H1 (cell line): ENCODE measurements around the gene TRABD. TPM values are rescaled to one million over a fixed set of nuclear protein-coding genes. Genes with fewer than 3 reads are reported as not detected.

ENCODE experiments used
- CTCF ChIA-PET: fragments of 300-600 bp; sonication (Branson Sonifier 250); formaldehyde crosslinking; loops from one replicate; lab custom pipeline; 2021; ENCODE audit not compliant: partially characterized antibody; lab: Charles Lee
- POLR2A ChIA-PET: fragments of 300-600 bp; sonication (Branson Sonifier 250); formaldehyde crosslinking; loops from one replicate; lab custom pipeline; 2021; ENCODE audit warnings: inconsistent platforms; ENCODE audit not compliant: partially characterized antibody; lab: Charles Lee
- DNase-seq, 2 experiments: peaks; one replicate each; pipeline versions ENCODE4 v3.0.0 to v3.0.0-alpha.2; 2010 to 2022; ENCODE audit warnings: low spot score in 2 of 2, low read depth in 1 of 2, mixed read lengths in 1 of 2
- FAIRE-seq: peaks from 2 replicates; lab custom pipeline; 2011; peaks lifted over from hg19 to GRCh38; lab: Jason Lieb, UNC
- H2AFZ ChIP-seq: 2 replicates; pipeline ENCODE4 v1.8.1; 2012; ENCODE audit warnings: low read length, inconsistent platforms
- H2AK5ac ChIP-seq: 2 replicates; pipeline ENCODE4 v1.6.1; 2013; ENCODE audit warnings: low read depth, low read length
- H2BK120ac ChIP-seq: replicated peaks from 2 replicates; pipeline ENCODE3; 2013; ENCODE audit warnings: low read depth, low read length, inconsistent platforms
- H2BK12ac ChIP-seq: 2 replicates; pipeline ENCODE4 v1.6.1; 2013; ENCODE audit warnings: low read depth, low read length
- H2BK15ac ChIP-seq: 2 replicates; pipeline ENCODE4 v1.6.1; 2013; ENCODE audit warnings: low read length
- H2BK20ac ChIP-seq: 2 replicates; pipeline ENCODE4 v1.6.1; 2013; ENCODE audit warnings: low read length
- H2BK5ac ChIP-seq: 2 replicates; pipeline ENCODE4 v1.6.1; 2013; ENCODE audit warnings: low read depth, low read length
- H3K14ac ChIP-seq: 2 replicates; pipeline ENCODE4 v1.6.1; 2013; ENCODE audit warnings: inconsistent platforms; ENCODE audit not compliant: insufficient read length
- H3K18ac ChIP-seq: 2 replicates; pipeline ENCODE4 v1.6.1; 2013; ENCODE audit warnings: low read length; ENCODE audit errors: extremely low read depth
- H3K23ac ChIP-seq: 2 replicates; pipeline ENCODE4 v1.6.1; 2013; ENCODE audit warnings: inconsistent platforms; ENCODE audit not compliant: insufficient read length
- H3K23me2 ChIP-seq: 2 replicates; pipeline ENCODE4 v1.6.1; 2013; ENCODE audit warnings: low read depth, low read length
- H3K27ac ChIP-seq: 2 replicates; pipeline ENCODE4 v1.6.1; 2011; ENCODE audit warnings: low read depth, low read length, inconsistent platforms
- H3K27me3 ChIP-seq, 4 experiments: replicated peaks in 1 of 4; 1 replicate in 1 of 4; 2 replicates in 3 of 4; pipeline versions ENCODE4 v1.6.1 to v1.8.1; 2011 to 2013; ENCODE audit warnings: low read length in 3 of 4, mild to moderate bottlenecking in 3 of 4, inconsistent platforms in 2 of 4, mixed read lengths in 2 of 4, moderate library complexity in 1 of 4; ENCODE audit not compliant: control insufficient read depth in 3 of 4, insufficient read depth in 3 of 4; ENCODE audit errors: extremely low read depth in 1 of 4
- H3K36me3 ChIP-seq, 4 experiments: 2 replicates each; pipeline versions ENCODE4 v1.6.1 to v1.8.1; 2011 to 2013; ENCODE audit warnings: mild to moderate bottlenecking in 4 of 4, low read length in 3 of 4, moderate library complexity in 2 of 4, control low read depth in 1 of 4, inconsistent platforms in 1 of 4; ENCODE audit not compliant: insufficient read depth in 4 of 4, control insufficient read depth in 2 of 4
- H3K4ac ChIP-seq: replicated peaks from 2 replicates; pipeline ENCODE3; 2013; ENCODE audit warnings: low read length, low read depth, mixed read lengths, inconsistent platforms; ENCODE audit not compliant: insufficient read length
- H3K4me1 ChIP-seq, 4 experiments: replicated peaks in 1 of 4; 1 replicate in 1 of 4; 2 replicates in 3 of 4; pipeline versions ENCODE4 v1.6.1 to v1.8.1; 2011 to 2013; ENCODE audit warnings: low read length in 3 of 4, inconsistent platforms in 2 of 4, mixed read lengths in 1 of 4; ENCODE audit not compliant: insufficient read depth in 4 of 4, control insufficient read depth in 3 of 4
- H3K4me2 ChIP-seq, 2 experiments: 2 replicates each; pipeline versions ENCODE4 v1.6.1 to v1.8.1; 2011 to 2013; ENCODE audit warnings: low read depth in 2 of 2, low read length in 2 of 2, control low read depth in 1 of 2, inconsistent platforms in 1 of 2, mild to moderate bottlenecking in 1 of 2; ENCODE audit not compliant: insufficient read depth in 1 of 2
- H3K4me3 ChIP-seq, 4 experiments: fragments of 200-600, 300-600 bp in 1 of 4; sonication (generic), shearing (Covaris generic), sonication (Bioruptor Twin) in 1 of 4; 2 replicates each; pipeline versions ENCODE4 v1.5.1 to v1.8.1; 2011 to 2016; ENCODE audit warnings: low read length in 4 of 4, low read depth in 3 of 4, control low read depth in 2 of 4, inconsistent platforms in 2 of 4, mild to moderate bottlenecking in 2 of 4, mixed read lengths in 1 of 4, moderate library complexity in 1 of 4; ENCODE audit not compliant: insufficient read depth in 2 of 4; ENCODE audit errors: extremely low read depth in 1 of 4
- H3K56ac ChIP-seq: replicated peaks from 2 replicates; pipeline ENCODE3; 2013; ENCODE audit warnings: low read depth, mild to moderate bottlenecking, mixed read lengths, low read length, inconsistent platforms; ENCODE audit not compliant: insufficient read length
- H3K79me1 ChIP-seq: 2 replicates; pipeline ENCODE4 v1.6.1; 2013; ENCODE audit warnings: low read depth, low read length, control low read depth
- H3K79me2 ChIP-seq, 2 experiments: 2 replicates each; pipeline versions ENCODE4 v1.6.1 to v1.8.1; 2012 to 2013; ENCODE audit warnings: low read length in 2 of 2, mild to moderate bottlenecking in 2 of 2, inconsistent platforms in 1 of 2; ENCODE audit not compliant: insufficient read depth in 2 of 2, control insufficient read depth in 1 of 2
- H3K9ac ChIP-seq, 4 experiments: replicated peaks in 1 of 4; 1 replicate in 1 of 4; 2 replicates in 3 of 4; pipeline versions ENCODE4 v1.6.1 to v1.8.1; 2011 to 2013; ENCODE audit warnings: low read depth in 3 of 4, low read length in 3 of 4, control low read depth in 2 of 4, mild to moderate bottlenecking in 2 of 4, moderate library complexity in 2 of 4, inconsistent platforms in 1 of 4; ENCODE audit errors: extremely low read depth in 1 of 4
- H3K9me3 ChIP-seq, 2 experiments: 2 replicates each; pipeline versions ENCODE4 v1.6.1 to v1.8.1; 2012 to 2013; ENCODE audit warnings: mild to moderate bottlenecking in 2 of 2, moderate library complexity in 2 of 2, control low read depth in 1 of 2, inconsistent platforms in 1 of 2, low read depth in 1 of 2, low read length in 1 of 2, mixed read lengths in 1 of 2; ENCODE audit not compliant: insufficient read depth in 2 of 2
- H4K20me1 ChIP-seq, 2 experiments: replicated peaks in 1 of 2; 2 replicates each; pipeline versions ENCODE3 to v1.8.1; 2011 to 2013; ENCODE audit warnings: inconsistent platforms in 2 of 2, low read length in 2 of 2, mild to moderate bottlenecking in 1 of 2; ENCODE audit not compliant: insufficient read depth in 2 of 2, control insufficient read depth in 1 of 2
- H4K5ac ChIP-seq: 2 replicates; pipeline ENCODE4 v1.6.1; 2013; ENCODE audit warnings: low read length, low read depth, mixed read lengths, inconsistent platforms; ENCODE audit not compliant: insufficient read length
- H4K8ac ChIP-seq: 2 replicates; pipeline ENCODE4 v1.8.0; 2013; ENCODE audit warnings: mild to moderate bottlenecking, moderate library complexity, low read length, inconsistent platforms; ENCODE audit not compliant: insufficient read depth; ENCODE audit errors: extremely low read depth
- H4K91ac ChIP-seq: replicated peaks from 2 replicates; pipeline ENCODE3; 2013; ENCODE audit warnings: low read length, mixed read lengths, inconsistent platforms; ENCODE audit not compliant: insufficient read length
- ASH2L ChIP-seq: fragments of 200-600, 300-600 bp; sonication (generic); IDR thresholded peaks from one replicate; pipeline ENCODE4 v1.7.1; 2017; ENCODE audit warnings: low read length
- CHD2 ChIP-seq: IDR thresholded peaks from 2 replicates; pipeline ENCODE4 v1.6.1; 2012; ENCODE audit warnings: low read length, improper control_type of control experiment
- GTF2F1 ChIP-seq: IDR thresholded peaks from 2 replicates; pipeline ENCODE4 v1.6.1; 2012; ENCODE audit warnings: low read depth, low read length, improper control_type of control experiment, borderline replicate concordance
- HDAC2 ChIP-seq, 2 experiments: fragments of 300-600 bp in 1 of 2; sonication (generic) in 1 of 2; IDR thresholded peaks; 2 replicates each; pipeline ENCODE4 v1.6.1; 2011 to 2012; ENCODE audit warnings: low read depth in 2 of 2, low read length in 2 of 2, mild to moderate bottlenecking in 2 of 2, moderate library complexity in 2 of 2, borderline replicate concordance in 1 of 2, inconsistent platforms in 1 of 2
- JUND ChIP-seq: IDR thresholded peaks from 2 replicates; pipeline ENCODE4 v1.6.1; 2011; ENCODE audit warnings: mild to moderate bottlenecking, improper control_type of control experiment, low read length
- KDM5A ChIP-seq: fragments of 200-600 bp; IDR thresholded peaks from 2 replicates; pipeline ENCODE4 v1.7.1; 2012; ENCODE audit warnings: mild to moderate bottlenecking, low read length, inconsistent platforms, mixed read lengths
- NANOG ChIP-seq: IDR thresholded peaks from 2 replicates; pipeline ENCODE4 v1.6.1; 2011; ENCODE audit warnings: low read length, low read depth, mild to moderate bottlenecking, inconsistent platforms; ENCODE audit not compliant: insufficient read depth, poor library complexity, severe bottlenecking
- POLR2AphosphoS5 ChIP-seq: IDR thresholded peaks from 2 replicates; pipeline ENCODE4 v1.6.1; 2011; ENCODE audit warnings: low read depth, low read length
- RNF2 ChIP-seq: fragments of 200-900, 300-1000 bp; sonication (generic); IDR thresholded peaks from 2 replicates; pipeline ENCODE4 v1.7.1; 2016; ENCODE audit warnings: borderline replicate concordance, low read depth, mild to moderate bottlenecking, antibody characterized with exemption, low read length; ENCODE audit not compliant: poor library complexity, severe bottlenecking; ENCODE audit errors: missing control alignments
- RXRA ChIP-seq: IDR thresholded peaks from 2 replicates; pipeline ENCODE4 v1.6.1; 2011; ENCODE audit warnings: low read depth, mild to moderate bottlenecking, low read length, moderate library complexity; ENCODE audit not compliant: insufficient read depth
- TCF12 ChIP-seq: IDR thresholded peaks from 2 replicates; pipeline ENCODE4 v1.6.1; 2011; ENCODE audit warnings: low read depth, mild to moderate bottlenecking, low read length
- WGBS, 2 experiments: shearing (Covaris generic) in 1 of 2; methylation state at CpG; one replicate each; pipeline versions ENCODE4 v1.1.6 to v1.1.7; 2013 to 2015; ENCODE audit warnings: low lambda C conversion rate in 2 of 2, mixed read lengths in 2 of 2, inconsistent platforms in 1 of 2, low coverage in 1 of 2, missing lambda C conversion rate in 1 of 2; ENCODE audit not compliant: insufficient replicate concordance in 2 of 2, insufficient coverage in 1 of 2, insufficient read length in 1 of 2; ENCODE audit errors: extremely low coverage in 1 of 2, missing lambda C conversion rate in 1 of 2; 5-methylcytosine and 5-hydroxymethylcytosine counted together
- polyA plus RNA-seq, 7 experiments: library from polyadenylated mRNA; depleted of rRNA in 3 of 7; stranded (reverse) in 5 of 7; unstranded in 2 of 7; fragments of >200 nt in 5 of 7; fragments of 200-250 nt in 2 of 7; gene quantifications; 1 replicate in 5 of 7; 2 replicates in 1 of 7; 4 replicates in 1 of 7; pipeline versions ENCODE4 v1.2.1 to v1.2.3, GENCODE V29; 2011 to 2013; ENCODE audit warnings: missing spikeins in 2 of 7, mixed read lengths in 2 of 7
- total RNA-seq: library from RNA; stranded (reverse); fragmentation: NEBNext Ultra II Directional; extraction: Animal tissue kit (Norgen Biotek cat#: 25700); gene quantifications from 2 replicates; pipeline ENCODE4 v1.2.1, GENCODE V29; 2021
- TF ChIP-seq, protein P1 (sequence below): IDR thresholded peaks from 2 replicates; pipeline ENCODE4 v1.6.1; 2012; ENCODE audit warnings: low read length, inconsistent platforms

TRABD gene
- total and polyA plus RNA-seq, 2 of the 8 experiments (the other 6 are each of a cell fraction or from before 2014, with no cell fraction given) = 44.2 to 57.5 TPM

DNA sequence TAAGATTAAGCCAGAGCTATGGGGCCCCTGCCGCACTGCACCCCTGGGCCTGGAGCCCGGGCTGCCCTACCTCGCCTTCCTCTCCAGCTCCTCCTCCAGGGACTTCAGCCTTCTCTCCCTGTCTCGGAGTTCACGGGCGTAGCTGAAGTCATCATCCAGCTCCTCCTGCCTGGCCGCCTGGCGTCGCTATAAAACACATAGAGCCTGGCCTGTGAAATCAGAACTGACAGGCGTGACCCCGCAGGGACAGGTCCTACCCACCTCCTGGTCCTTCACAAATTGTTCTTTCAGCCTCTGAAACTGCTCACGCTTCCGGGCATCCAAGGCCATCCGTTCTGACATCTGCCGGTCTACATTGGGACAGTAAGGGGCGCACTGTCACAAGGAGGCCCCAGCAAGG lies 38.4 kb downstream of the TRABD start:
- Histone ChIP-seq H3K4me3 (no peak overlapping the region), H3K56ac (no peak overlapping the region), H2BK12ac (no peak overlapping the region), H3K23me2 (no peaks in the 10 kb centered on the region), H3K18ac (no peak overlapping the region), H2BK20ac (no peak overlapping the region), H2BK5ac (no peak overlapping the region), H3K79me1 (peaks cover 4% of the 10 kb centered on the region; the same call in 1 of the 2 replicates), H4K91ac (no peak overlapping the region), H3K79me2 (no peaks in the 10 kb centered on the region), H3K4me2 (no peak overlapping the region), H3K23ac (no peak overlapping the region), H3K9ac (no peak overlapping the region), H2BK15ac (no peak overlapping the region), H3K9me3 (no peaks in the 10 kb centered on the region; a peak in 1 of 4 replicates), H2BK120ac (no peak overlapping the region), H3K27me3 (no peaks in the 10 kb centered on the region), H2AFZ (no peak overlapping the region), H3K4me1 (peaks cover 0 to 4% (median under 1%) of the 10 kb centered on the region in 4 experiments; a peak in 1 of 7 replicates), H3K36me3 (peaks cover 3 to 19% (median 11%) of the 10 kb centered on the region in 4 experiments), H3K14ac (no peak overlapping the region), H3K4ac (no peak overlapping the region), H2AK5ac (no peak overlapping the region), H3K27ac (no peak overlapping the region), H4K20me1 (peaks cover 3 to 27% of the 10 kb centered on the region in 2 experiments), H4K5ac (no peak overlapping the region), H4K8ac (no peak overlapping the region)
- ChIA-PET CTCF (interaction anchor here (1.6 to 9.2 kb wide), 2 partner anchors 16 to 17 kb away, joined by 3 to 77 read pairs; no protein-coding TSS in a partner anchor), POLR2A (interaction anchor here (2.1 kb wide), 1 partner anchor 8 kb away, joined by 5 read pairs; no protein-coding TSS in a partner anchor)
- no peak for FAIRE-seq
- DNase-seq = no peak
- WGBS, 2 experiments = 93% methylated on average over 16 of the region's 16 CpGs; no CpG with 5 or more reads in 1 of the 2 experiments
- TF ChIP-seq NANOG (no peak), RXRA (no peak), POLR2AphosphoS5 (no peak), ASH2L (no peak), RNF2 (no peak), JUND (no peak), GTF2F1 (no peak), CHD2 (no peak), HDAC2 (IDR thresholded peaks at IDR 0.05; ENCODE audit: borderline replicate concordance in 1 of 2, low read depth in 2 of 2, low read length in 2 of 2) (no peak), TCF12 (no peak), KDM5A (no peak)
- TF ChIP-seq, protein P1, sequence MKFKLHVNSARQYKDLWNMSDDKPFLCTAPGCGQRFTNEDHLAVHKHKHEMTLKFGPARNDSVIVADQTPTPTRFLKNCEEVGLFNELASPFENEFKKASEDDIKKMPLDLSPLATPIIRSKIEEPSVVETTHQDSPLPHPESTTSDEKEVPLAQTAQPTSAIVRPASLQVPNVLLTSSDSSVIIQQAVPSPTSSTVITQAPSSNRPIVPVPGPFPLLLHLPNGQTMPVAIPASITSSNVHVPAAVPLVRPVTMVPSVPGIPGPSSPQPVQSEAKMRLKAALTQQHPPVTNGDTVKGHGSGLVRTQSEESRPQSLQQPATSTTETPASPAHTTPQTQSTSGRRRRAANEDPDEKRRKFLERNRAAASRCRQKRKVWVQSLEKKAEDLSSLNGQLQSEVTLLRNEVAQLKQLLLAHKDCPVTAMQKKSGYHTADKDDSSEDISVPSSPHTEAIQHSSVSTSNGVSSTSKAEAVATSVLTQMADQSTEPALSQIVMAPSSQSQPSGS = no peak
